ENCODE measurements around the gene B3GAT1.

DNA sequence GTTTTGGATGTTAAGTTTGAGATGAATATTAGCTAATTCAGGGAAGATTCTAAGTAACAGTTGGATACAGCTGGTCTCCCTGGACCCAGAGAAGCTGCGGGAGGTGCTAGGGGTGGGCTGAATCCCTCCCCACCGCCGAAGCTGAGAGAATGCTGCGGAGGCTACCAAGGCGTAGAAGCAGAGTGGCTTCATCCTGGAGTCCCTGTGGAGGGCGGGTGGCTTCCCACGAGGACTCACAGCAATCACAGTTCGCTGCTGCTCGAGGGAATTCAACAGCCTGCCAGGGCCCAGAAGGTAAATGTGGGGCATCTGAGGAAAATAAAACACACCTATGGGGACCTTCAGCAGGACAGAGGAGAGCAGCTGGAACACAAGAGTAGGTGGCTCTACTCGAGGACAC, 11.1 kb upstream of the B3GAT1 start:
- TF ChIP-seq CTCF (IDR thresholded peaks at IDR 0.05 in 2 of 3, conservative IDR thresholded peaks at IDR 0.05 in 1 of 3; ENCODE audit: borderline replicate concordance in 1 of 3, insufficient read depth in 1 of 3, low read depth in 2 of 3, low read length in 2 of 3), result no peak
- no peak for TF ChIP-seq YY1 (IDR thresholded peaks at IDR 0.05; ENCODE audit: extremely low read depth, insufficient replicate concordance, low read depth, low read length)
- TF ChIP-seq, protein P1, sequence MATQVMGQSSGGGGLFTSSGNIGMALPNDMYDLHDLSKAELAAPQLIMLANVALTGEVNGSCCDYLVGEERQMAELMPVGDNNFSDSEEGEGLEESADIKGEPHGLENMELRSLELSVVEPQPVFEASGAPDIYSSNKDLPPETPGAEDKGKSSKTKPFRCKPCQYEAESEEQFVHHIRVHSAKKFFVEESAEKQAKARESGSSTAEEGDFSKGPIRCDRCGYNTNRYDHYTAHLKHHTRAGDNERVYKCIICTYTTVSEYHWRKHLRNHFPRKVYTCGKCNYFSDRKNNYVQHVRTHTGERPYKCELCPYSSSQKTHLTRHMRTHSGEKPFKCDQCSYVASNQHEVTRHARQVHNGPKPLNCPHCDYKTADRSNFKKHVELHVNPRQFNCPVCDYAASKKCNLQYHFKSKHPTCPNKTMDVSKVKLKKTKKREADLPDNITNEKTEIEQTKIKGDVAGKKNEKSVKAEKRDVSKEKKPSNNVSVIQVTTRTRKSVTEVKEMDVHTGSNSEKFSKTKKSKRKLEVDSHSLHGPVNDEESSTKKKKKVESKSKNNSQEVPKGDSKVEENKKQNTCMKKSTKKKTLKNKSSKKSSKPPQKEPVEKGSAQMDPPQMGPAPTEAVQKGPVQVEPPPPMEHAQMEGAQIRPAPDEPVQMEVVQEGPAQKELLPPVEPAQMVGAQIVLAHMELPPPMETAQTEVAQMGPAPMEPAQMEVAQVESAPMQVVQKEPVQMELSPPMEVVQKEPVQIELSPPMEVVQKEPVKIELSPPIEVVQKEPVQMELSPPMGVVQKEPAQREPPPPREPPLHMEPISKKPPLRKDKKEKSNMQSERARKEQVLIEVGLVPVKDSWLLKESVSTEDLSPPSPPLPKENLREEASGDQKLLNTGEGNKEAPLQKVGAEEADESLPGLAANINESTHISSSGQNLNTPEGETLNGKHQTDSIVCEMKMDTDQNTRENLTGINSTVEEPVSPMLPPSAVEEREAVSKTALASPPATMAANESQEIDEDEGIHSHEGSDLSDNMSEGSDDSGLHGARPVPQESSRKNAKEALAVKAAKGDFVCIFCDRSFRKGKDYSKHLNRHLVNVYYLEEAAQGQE (IDR thresholded peaks at IDR 0.05; ENCODE audit: low read depth), result no peak
- TF ChIP-seq, protein P2, sequence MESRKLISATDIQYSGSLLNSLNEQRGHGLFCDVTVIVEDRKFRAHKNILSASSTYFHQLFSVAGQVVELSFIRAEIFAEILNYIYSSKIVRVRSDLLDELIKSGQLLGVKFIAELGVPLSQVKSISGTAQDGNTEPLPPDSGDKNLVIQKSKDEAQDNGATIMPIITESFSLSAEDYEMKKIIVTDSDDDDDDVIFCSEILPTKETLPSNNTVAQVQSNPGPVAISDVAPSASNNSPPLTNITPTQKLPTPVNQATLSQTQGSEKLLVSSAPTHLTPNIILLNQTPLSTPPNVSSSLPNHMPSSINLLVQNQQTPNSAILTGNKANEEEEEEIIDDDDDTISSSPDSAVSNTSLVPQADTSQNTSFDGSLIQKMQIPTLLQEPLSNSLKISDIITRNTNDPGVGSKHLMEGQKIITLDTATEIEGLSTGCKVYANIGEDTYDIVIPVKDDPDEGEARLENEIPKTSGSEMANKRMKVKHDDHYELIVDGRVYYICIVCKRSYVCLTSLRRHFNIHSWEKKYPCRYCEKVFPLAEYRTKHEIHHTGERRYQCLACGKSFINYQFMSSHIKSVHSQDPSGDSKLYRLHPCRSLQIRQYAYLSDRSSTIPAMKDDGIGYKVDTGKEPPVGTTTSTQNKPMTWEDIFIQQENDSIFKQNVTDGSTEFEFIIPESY (IDR thresholded peaks at IDR 0.05; ENCODE audit: extremely low read depth, insufficient replicate concordance, low read length), result no peak
- TF ChIP-seq EZH2phosphoT487 (IDR thresholded peaks at IDR 0.05; ENCODE audit: borderline replicate concordance), result no peak
- TF ChIP-seq POLR2AphosphoS5 (IDR thresholded peaks at IDR 0.05; ENCODE audit: low read depth, low read length), result no peak
- no peak for TF ChIP-seq TCF7L2 (IDR thresholded peaks at IDR 0.05; ENCODE audit: borderline replicate concordance, extremely low read depth, insufficient read depth, insufficient read length)
- TF ChIP-seq MAX (IDR thresholded peaks at IDR 0.05), result no peak
- TF ChIP-seq ZNF274 (IDR thresholded peaks at IDR 0.05; ENCODE audit: low read depth, low read length), result no peak
- TF ChIP-seq POLR2A (IDR thresholded peaks at IDR 0.05; ENCODE audit: borderline replicate concordance, extremely low read depth, insufficient read depth, insufficient read length), result no peak
- no peak for TF ChIP-seq SIN3A (IDR thresholded peaks at IDR 0.05; ENCODE audit: low read depth)
- TF ChIP-seq EZH2 (IDR thresholded peaks at IDR 0.05), result no peak
- no peak for TF ChIP-seq RAD21 (IDR thresholded peaks at IDR 0.05; ENCODE audit: low read depth)

Measured in HCT116 (cell line).